Kasumi-1 (cell line): ENCODE data around the gene CD27.
A peak's percentile ranks its signal among the peaks of the same experiment; 100 is the strongest.
"Not testable (repeated sequence)": the region's sequence is repeated elsewhere in the genome, so short reads cannot be mapped to it uniquely, and the experiment has no call there.

Experiments used
- DNase-seq, 2 experiments: peaks; one replicate each; lab custom pipeline; 2025; lab: John Stamatoyannopoulos, UW

CD27 gene

DNA sequence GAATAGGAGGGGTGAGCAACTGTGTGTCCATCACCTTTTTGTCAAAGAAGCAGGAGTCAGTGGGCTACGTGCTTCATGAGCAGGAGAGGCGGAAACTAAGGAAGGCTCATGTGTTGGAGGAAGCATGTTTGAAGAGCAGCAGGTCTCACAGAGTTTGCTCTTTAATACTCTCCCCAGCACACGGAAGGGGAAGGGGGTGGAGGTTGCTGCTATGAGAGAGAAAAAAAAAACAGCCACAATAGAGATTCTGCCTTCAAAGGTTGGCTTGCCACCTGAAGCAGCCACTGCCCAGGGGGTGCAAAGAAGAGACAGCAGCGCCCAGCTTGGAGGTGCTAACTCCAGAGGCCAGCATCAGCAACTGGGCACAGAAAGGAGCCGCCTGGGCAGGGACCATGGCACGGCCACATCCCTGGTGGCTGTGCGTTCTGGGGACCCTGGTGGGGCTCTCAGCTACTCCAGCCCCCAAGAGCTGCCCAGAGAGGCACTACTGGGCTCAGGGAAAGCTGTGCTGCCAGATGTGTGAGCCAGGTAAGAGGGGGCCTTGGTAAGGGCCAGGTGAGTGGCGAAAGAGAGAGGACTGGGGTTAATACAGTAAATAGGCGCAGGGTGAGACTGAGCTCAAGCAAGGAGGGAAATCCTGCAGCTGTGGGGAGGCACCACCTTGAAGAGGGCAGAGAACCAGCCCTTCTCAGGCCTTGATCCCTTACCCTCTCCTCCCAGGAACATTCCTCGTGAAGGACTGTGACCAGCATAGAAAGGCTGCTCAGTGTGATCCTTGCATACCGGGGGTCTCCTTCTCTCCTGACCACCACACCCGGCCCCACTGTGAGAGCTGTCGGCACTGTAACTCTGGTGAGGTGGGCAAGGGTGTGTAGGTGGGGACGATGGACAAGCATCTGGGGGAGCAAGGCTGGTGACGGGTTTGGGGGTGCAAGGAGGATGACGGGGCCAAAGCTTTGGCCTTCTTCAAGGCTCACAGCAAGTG is at the start of gene CD27:
Gene CD27, plus strand, starts transcription at position 252 of the 985 bp plus-strand sequence. Its CDS starts 141 bp downstream, at position 393.
- DNase-seq: no peak

DNA sequence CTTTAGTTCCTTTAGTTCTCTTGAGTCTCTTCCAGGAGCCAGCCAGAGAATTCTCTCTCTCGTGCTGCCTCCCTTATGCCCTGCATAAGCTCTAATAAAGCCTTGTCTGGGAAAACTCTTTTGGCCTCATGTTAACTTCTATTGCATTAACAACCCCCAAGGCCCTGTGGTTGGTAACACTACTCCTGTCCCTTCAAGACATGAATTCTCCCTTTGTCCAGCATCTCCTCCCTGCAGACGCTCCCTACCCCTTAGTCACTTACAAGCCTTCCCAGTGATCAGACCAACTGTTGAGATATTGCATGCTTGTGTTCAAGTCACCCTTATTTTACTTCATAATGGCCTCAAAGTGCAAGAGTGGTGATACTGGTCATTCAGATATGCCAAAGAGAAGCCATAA is 48.7 kb upstream of the CD27 start:
- no peak for DNase-seq

DNA sequence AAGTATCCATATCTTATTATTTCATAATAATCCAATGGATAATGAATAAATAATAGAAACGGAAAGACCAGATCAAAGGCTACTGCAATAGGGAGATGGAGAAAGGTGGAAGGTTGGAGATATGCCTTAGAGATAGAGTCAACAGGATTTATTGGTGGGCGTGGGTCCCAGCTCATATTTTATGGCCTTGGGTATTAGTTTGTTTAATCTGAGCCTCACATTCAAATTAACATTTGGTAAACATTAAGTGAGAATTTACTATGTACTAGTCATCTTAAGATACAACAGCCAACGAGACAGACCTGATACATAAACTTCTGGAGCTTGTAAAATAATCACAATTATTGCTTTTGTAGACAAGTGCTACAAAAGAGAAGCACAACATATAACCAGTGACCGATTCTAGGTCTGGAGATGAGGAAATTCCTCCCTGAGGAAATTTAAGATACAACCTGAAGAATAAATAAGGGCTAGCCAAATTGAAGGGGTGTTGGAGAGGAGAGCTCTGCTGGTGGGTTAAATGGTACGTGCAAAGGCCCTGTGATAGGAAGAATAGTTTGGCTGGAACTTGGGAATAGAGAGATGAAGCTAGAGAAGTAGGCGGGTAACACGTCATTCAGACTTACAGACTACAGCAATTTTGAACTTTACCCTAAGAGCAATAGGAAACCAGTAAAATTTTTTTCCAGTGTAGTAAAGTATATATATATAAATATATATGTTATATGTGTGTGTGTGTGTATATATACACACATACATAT is 44.7 kb upstream of the CD27 start:
- DNase-seq: no peak

DNA sequence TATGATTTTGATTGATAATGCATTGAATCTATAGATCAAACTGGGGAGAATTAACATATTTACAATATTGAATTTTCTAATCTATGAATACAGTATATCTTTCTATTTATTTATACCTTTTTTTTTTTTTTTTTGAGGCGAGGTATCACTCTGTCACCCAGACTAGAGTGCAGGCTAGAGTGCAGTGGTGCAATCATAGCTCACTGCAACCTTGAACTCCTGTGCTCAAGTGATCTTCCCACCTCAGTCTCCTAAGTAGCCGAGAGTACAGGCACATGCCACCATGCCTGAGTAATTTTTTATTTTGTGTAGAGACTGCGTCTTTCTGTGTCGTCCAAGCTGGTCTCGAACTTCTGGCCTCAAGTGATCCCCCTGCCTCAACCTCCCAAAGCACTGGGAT is 40.4 kb upstream of the CD27 start:
- DNase-seq: no peak

DNA sequence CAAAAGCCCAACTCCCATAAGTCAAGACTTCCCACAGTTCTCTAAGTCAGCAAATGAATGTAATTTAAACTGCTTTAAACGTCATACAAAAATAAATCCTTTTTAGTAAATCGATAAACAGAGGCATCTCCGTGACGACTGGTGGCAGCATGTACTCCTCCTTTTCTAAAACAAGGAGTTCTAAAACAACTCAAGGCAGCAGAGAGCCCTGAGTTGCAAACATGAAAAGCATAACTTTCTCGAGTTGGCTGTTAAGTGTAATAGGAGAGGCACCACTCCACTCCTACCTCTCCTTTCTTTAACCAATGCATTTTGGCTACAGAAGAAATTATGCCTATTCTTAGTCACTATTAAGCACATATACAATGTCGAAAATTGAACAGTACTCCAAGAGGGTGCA is 38.8 kb upstream of the CD27 start:
- no peak for DNase-seq

DNA sequence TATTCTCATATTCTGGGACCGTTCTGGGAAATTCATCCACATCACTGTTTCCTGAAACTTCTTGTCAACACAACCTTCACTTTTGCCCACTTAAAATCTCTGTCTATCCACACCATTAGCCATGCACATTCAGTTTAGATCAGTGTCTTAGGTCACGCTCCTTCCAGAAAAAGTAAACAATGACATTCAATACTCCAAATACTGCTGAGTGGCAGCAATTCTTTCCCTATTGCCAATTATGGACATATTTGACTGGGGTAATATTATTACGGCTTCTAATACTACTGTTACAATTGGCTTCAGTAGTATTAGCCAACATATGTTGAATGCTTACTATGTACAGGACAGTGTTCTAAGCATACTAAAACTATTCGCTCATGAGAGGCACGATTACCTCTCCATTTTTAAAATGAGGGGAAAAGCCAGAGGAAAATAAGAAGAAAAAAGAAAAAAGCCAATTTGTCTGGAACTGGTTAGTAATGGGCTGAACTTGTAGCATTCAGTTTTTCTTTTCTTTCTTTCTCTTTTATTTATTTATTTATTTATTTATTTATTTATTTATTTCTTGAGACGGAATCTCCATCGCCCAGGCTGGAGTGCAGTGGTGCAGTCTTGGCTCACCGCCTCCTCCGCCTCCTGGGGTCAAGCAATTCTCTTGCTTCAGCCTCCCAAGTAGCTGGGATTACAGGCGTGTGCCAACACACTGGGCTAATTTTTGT is 37.4 kb upstream of the CD27 start:
- DNase-seq: no peak

DNA sequence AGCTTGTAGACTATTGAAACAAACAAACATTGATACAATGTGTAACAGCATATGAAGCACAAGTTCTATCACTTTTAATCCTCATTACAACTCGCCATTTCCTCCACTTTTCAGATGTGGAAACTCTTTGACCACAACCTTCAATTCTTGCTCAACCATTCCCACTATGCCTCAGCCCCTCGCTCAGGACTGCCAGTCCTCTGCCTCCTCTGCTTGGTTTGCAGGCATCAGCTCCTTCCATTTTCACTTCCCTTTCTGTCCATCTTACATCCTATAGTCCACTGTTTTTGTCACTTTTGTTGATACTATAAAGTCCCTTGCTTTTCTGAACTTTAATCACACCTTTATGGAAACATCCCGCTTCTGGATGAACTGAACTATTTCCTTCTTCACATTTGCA is 28.2 kb upstream of the CD27 start:
- peak; percentile 5 to 16 for DNase-seq

DNA sequence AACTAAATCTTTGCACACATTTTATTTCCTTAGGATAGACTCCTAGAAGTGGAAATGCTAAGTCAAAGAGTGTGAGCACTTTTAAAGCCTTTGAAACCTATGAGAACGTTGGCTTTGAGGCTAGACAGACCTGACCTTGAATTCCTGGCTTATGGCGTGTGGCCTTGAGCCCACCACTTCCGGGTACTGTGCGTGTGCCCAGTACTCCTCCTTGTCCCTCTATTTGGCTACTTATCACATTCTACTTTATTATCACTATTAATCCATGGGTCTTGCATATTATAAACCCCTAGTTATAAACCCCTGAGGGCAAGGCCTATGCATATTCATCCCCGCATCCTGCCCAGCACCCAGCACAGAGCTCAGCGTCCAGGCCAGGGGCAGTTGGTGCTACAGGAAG is 26.0 kb upstream of the CD27 start:
- no peak for DNase-seq

DNA sequence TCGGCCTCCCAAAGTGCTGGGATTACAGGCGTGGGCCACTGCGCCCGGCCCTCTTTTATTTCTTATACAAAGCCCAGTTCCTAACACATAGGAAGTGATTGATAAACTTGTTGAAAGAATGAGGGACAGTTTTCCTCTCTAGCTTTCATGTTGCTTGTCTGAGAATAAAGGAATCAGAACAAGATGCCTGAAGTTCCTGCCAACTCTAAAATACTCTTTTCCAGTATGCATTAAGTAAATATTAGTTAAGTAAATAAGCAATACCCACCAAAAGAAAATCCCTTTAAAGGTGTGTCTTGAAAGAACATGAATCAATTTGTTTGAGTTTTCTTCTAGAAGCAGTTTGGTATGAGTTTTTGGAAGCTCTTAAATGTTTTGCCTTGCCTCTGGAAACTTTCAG is 24.4 kb upstream of the CD27 start:
- no peak for DNase-seq

DNA sequence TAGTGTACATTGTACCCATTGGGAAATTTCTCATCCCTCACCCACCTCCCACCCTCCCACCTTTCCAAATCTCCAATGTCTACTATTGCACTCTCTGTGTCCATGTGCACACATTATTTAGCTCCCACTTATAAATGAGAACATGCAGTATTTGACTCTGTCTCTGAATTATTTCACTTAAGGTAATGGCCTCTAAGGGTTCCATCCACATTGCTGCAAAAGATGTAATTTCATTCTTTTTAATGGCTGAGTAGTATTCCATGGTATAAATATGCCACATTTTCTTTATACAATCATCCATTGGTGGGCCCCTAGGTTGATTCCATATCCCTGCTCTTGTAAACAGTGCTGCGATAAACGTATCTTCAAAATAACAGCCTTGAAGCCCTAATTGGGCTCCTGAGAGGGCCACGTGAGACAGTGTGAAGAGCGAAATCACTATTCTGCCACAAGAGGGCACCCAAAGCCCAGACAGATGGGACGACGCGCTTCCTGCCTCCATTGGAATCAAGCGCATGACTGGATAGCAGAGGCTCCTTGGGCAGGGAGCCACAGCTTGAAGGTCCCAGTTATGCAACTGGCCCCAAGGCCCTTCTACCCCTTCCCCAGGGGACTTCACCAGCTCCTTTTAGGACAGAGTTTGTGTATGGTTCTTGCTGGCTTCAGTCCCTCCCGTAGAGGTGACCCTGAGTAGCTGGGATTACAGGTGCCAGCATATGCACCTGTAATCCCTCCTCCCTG is 21.3 kb upstream of the CD27 start:
- peak; percentile 71 to 74 for DNase-seq

DNA sequence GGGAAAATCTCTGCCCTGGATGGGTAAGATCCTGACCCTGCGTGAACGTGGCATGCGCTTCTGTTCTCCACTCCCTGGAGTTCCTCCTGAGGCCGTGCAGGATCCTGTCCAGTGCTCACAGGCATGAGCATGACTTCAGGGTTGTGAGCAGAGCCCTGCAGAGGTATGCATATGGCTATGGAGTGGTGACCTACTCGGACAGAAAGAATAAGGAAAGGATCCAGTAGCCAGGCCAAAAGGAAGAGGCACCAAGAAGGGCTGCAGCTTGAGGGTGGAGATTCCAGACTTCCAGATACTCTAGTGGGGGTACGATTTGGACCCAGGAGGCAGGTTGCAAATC is 20.8 kb upstream of the CD27 start:
- no peak for DNase-seq

DNA sequence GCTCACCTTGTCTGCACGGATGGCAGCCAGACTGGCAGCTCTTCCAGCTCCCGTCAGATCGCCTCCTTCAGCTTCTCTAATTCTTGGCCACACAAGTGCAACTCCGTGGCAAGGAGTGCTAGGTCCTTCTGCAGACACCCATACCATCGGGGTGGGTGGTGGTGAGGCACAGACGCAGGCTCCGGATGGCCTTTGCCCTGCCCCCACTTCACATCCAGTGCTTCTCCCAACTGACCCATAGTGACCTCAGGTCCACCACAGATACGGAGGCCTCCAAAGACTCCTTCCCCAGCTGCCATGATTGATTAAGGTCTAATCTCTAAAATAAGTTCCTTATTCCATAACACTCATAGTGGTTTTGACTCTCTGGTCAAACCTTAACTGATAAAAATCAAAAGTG is 19.9 kb upstream of the CD27 start:
- DNase-seq: no peak

DNA sequence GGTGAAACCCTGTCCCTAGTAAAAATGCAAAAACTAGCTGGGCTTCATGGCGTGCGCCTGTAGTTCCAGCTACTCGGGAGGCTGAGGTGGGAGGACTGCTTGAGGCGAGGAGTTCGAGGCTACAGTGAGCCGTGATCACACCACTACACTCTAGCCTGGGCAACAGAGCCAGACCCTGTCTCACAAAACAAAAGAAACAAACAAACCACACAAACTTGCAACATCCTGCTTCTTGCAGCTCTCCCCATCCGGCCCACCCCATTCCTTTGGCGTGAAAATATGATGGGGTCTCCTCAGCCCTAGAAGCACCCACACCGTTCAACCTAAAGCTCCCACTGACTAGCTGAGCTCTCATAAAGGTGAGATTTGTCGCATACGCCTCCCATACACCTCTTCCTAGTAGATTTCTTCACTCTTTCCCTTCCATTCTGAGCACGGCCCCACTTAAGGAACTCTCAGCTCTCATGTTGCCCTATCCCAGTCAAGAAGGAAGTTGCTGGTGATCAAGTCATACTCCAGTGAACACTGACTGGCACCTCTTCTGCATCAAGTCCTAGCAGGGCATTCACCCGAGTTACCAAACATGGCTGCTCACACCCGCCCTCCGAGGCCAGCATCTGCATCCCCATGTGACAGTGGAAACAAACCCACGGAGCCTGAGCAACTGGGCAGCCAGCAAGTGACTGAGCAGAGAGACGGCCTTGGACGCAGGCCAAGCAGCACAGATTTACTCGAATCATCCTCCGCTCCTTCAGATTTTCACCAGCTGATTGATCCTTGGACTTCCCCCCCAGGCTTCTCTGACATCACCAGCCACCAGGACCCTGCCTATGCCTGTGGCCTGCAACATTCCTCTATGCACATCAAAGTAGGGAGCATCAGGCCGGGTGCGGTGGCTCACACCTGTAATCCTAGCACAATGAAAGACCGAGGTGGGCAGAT is 18.9 kb upstream of the CD27 start:
- no peak for DNase-seq

DNA sequence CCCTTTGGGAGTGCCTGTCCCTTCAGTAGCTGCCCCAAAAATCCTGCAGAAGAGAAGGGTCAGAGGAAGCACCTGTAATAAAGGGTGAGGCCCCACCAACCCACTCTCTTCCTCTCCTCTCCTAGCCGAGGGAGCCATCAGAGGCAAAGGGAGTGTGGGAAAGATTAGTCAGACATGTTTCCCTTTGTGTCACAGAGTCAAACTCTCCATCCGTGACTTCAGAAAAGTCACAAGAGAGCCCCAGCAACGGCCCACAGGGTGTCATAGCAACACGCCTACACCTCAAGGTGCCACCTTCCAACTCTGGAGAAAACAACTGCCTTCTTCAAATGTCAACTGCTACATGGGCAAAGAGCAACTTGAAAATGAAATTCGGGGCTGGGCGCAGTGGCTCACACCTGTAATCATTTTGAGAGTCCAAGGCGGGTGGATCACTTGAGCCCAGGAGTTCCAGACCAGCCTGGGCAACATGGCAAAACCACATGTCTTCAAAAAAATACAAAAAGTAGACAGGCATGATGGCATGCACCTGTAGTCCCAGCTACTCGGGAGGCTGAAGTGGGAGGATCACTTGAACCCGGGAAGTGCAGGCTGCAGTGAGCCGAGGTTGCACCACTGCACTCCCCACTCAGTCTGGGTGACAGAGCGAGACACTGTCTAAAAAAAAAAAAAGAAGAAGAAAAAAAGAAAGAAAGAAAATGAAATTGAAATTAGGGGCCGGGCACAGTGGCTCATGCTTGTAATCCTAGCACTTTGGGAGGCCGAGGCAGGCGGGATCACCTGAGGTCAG is 17.7 kb upstream of the CD27 start:
- DNase-seq: no peak

DNA sequence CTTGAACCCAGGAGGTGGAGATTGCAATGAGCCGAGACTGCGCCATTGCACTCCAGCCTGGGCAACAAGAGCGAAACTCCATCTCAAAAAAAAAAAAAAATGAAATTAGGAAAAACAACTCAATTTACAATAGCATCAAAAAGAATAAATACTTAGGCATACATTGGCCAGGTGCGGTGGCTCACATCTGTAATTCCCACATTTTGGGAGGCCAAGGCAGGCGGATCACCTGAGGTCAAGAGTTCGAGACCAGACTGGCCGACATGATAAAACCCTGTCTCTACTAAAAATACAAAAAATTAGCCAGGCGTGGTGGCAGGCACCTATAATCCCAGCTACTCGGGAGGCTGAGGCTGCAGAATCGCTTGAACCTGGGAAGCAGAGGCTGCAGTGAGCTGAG is 17.0 kb upstream of the CD27 start:
- not testable (repeated sequence) for DNase-seq

DNA sequence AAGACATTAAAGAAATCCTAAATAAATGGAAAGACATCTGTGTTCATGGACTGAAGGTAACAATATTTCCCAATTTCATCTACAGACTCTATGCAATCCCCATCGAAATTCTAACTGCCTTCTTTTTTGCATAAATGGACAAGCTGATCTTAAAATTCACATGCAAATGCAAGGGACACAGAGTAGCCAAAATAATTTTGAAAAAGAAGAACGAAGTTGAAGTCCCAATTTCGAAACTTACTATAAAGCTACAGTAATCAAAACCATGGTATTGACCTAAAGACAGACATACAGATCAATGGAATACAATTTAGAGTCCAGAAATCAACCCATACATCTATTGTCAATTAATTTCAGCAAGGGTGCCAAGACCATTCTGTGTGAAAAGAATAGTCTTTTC is 16.4 kb upstream of the CD27 start:
- no peak for DNase-seq

DNA sequence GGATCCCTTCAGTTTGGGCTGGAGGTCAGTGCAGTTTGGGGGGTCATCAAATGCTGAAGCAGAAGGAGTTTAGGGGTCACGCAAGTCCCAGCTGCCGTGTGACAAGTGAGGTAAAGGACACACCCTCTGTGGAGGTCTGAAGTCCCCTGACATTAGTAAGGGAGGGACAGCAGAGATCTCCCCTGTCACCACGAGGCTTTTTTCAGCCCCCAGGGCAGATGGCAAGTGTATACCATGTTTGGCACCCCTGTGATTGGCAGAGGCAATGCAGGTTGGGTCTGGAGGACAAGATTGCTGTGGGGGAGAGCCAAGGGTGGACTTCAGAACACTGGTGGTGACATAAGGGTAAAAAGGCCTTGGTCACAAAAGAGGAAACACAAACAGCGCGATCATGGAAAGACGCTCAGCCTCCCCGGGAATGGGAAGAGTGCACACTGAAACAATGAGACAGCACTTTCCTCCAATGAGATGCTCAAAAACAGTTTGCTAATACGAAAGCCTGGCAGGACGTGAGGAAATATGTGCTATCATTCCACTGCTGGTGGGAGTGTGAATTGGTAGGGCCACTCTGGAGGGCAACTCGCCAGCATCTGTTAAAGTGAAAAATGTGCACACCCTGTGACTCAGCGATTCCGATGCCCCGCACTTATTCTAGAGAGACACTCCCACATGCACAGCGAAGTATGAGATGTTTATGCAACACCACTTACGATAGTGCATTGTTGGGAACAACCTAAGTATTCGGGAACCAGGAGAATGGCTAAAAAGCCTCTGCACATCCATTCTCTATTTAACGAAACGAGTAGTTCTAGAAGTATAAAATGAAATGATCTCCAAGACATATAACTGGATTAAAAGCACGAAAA is 14.4 kb upstream of the CD27 start:
- no peak for DNase-seq

DNA sequence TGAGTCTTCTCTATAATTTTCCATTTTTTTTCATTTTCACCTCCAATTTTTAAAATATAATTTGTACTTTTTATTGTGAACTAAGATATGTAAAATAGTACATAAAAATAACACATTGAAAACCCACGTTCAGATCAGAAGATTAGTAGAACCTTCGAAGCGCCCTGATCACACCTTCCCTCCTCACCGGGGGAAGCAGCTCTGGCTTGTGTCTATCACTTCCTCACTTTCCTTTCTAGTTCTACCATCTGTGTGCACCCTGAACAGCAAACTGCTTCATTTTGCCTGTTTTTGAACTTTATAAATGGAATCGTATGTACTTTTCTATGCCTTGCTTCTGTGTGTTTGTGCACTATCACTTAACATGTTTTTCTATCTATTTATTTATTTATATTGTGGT is 11.8 kb upstream of the CD27 start:
- no peak for DNase-seq
